B cell (primary cell): ENCODE data around the gene AANAT. TPM values are rescaled to one million over a fixed set of nuclear protein-coding genes. Genes with fewer than 3 reads are reported as not detected.
A peak's percentile ranks its signal among the peaks of the same experiment; 100 is the strongest.

Source experiments
- ATAC-seq: fragments of 200-7000 bp; cut with Tn5 transposase; one replicate; pipeline ENCODE4 v1.10.0; 2021; ENCODE audit warnings: low read depth, mild to moderate bottlenecking, moderate number of reproducible peaks, moderate library complexity
- CTCF ChIA-PET: fragments of 350-600 bp; sonication (Branson Sonifier 250); formaldehyde crosslinking; loops from one replicate; lab custom pipeline; 2021; ENCODE audit warnings: antibody characterized with exemption, inconsistent platforms; lab: Charles Lee
- POLR2A ChIA-PET: fragments of 350-600 bp; sonication (Branson Sonifier 250); formaldehyde crosslinking; loops from one replicate; lab custom pipeline; 2021; ENCODE audit warnings: antibody characterized with exemption; lab: Charles Lee
- DNase-seq: peaks from one replicate; pipeline ENCODE4 v3.0.0; 2013
- H2AFZ ChIP-seq: 2 replicates; pipeline ENCODE4 v1.6.1; 2012; ENCODE audit warnings: mild to moderate bottlenecking, low read depth, low read length; ENCODE audit not compliant: insufficient read depth, poor library complexity, severe bottlenecking
- H3K27ac ChIP-seq, 2 donors: 1 replicate in 1 of 2; 2 replicates in 1 of 2; pipeline ENCODE4 v1.5.1; 2012 to 2013; ENCODE audit warnings: low read length in 2 of 2, mild to moderate bottlenecking in 2 of 2, moderate library complexity in 1 of 2
- H3K27me3 ChIP-seq, 4 experiments: fragments of 200-600 bp in 1 of 4; sonication (generic) in 1 of 4; replicated peaks in 1 of 4; 1 replicate in 2 of 4; 2 replicates in 2 of 4; pipeline versions ENCODE4 v1.6.1 to v1.7.0; 2013 to 2016; ENCODE audit warnings: low read length in 3 of 4, mild to moderate bottlenecking in 2 of 4, mixed read lengths in 1 of 4, moderate library complexity in 1 of 4; ENCODE audit not compliant: insufficient read depth in 4 of 4, control insufficient read depth in 3 of 4; ENCODE audit errors: control extremely low read depth in 1 of 4
- H3K36me3 ChIP-seq, 2 experiments: replicated peaks in 1 of 2; 1 replicate in 1 of 2; 2 replicates in 1 of 2; pipeline versions ENCODE4 v1.6.1 to v1.7.1; 2013; ENCODE audit warnings: low read length in 1 of 2; ENCODE audit not compliant: insufficient read depth in 2 of 2, control insufficient read depth in 1 of 2; ENCODE audit errors: control extremely low read depth in 1 of 2, extremely low read depth in 1 of 2
- H3K4me1 ChIP-seq, 2 donors: fragments of 200-600 bp in 1 of 2; sonication (generic) in 1 of 2; 1 replicate in 1 of 2; 2 replicates in 1 of 2; pipeline versions ENCODE4 v1.5.1 to v1.6.1; 2013 to 2017; ENCODE audit warnings: low read length in 2 of 2; ENCODE audit not compliant: control insufficient read depth in 2 of 2, insufficient read depth in 2 of 2
- H3K4me2 ChIP-seq: replicated peaks from 2 replicates; pipeline ENCODE3; 2012; ENCODE audit warnings: mild to moderate bottlenecking, low read depth, low read length; ENCODE audit not compliant: poor library complexity, severe bottlenecking
- H3K4me3 ChIP-seq, 5 experiments: fragments of 200-600 bp in 1 of 5; sonication (generic) in 1 of 5; 1 replicate in 3 of 5; 2 replicates in 2 of 5; pipeline versions ENCODE4 v1.5.1 to v1.7.0; 2011 to 2016; ENCODE audit warnings: low read length in 4 of 5, mild to moderate bottlenecking in 4 of 5, low read depth in 2 of 5, control low read depth in 1 of 5, moderate library complexity in 1 of 5; ENCODE audit not compliant: insufficient read depth in 1 of 5; ENCODE audit errors: control extremely low read depth in 1 of 5, extremely low read depth in 1 of 5
- H3K79me2 ChIP-seq: fragments of 200-600 bp; sonication (generic); one replicate; pipeline ENCODE4 v1.6.0; 2016; ENCODE audit warnings: low read length; ENCODE audit not compliant: control insufficient read depth, insufficient read depth
- H3K9ac ChIP-seq: fragments of 200-600 bp; sonication (generic); 2 replicates; pipeline ENCODE4 v1.6.1; 2017; ENCODE audit warnings: mild to moderate bottlenecking, low read length, moderate library complexity
- H3K9me3 ChIP-seq, 3 donors: one replicate each; pipeline versions ENCODE4 v1.6.1 to v1.7.1; 2013; ENCODE audit warnings: low read length in 2 of 3; ENCODE audit not compliant: control insufficient read depth in 2 of 3, insufficient read depth in 1 of 3; ENCODE audit errors: control extremely low read depth in 1 of 3
- H4K20me1 ChIP-seq: 2 replicates; pipeline ENCODE4 v1.6.0; 2012; ENCODE audit warnings: mild to moderate bottlenecking, low read length; ENCODE audit not compliant: insufficient read depth, control insufficient read depth, poor library complexity, severe bottlenecking
- H3K27ac Mint-ChIP-seq: one replicate; pipeline ENCODE4 v1.8.0; 2021; ENCODE audit warnings: mixed read lengths
- H3K27me3 Mint-ChIP-seq: one replicate; pipeline ENCODE4 v1.8.0; 2021; ENCODE audit warnings: mixed read lengths
- H3K4me1 Mint-ChIP-seq: one replicate; pipeline ENCODE4 v1.8.0; 2021; ENCODE audit warnings: mixed read lengths
- H3K4me3 Mint-ChIP-seq: one replicate; pipeline ENCODE4 v1.8.0; 2021; ENCODE audit warnings: mixed read lengths
- H3K9me3 Mint-ChIP-seq: one replicate; pipeline ENCODE4 v1.8.0; 2022; ENCODE audit warnings: mixed read lengths; ENCODE audit not compliant: insufficient read depth
- EZH2 ChIP-seq: IDR thresholded peaks from 2 replicates; pipeline ENCODE4 v1.6.1; 2012; ENCODE audit warnings: borderline replicate concordance, low read depth, mild to moderate bottlenecking, moderate library complexity, low read length; ENCODE audit not compliant: insufficient read depth, poor library complexity, severe bottlenecking
- WGBS: methylation state at CpG from one replicate; pipeline ENCODE4 v1.1.5; 2013; ENCODE audit warnings: missing lambda C conversion rate; ENCODE audit not compliant: insufficient coverage; 5-methylcytosine and 5-hydroxymethylcytosine counted together
- intact Hi-C: fragments of 100-400 bp; cut with micrococcal nuclease; formaldehyde crosslinking; loops from one replicate; pipeline ENCODE4 v1.10.0; 2022
- polyA plus RNA-seq: library from polyadenylated mRNA; depleted of rRNA; stranded (reverse); fragments of >200 nt; gene quantifications from 2 replicates; pipeline ENCODE4 v1.2.3, GENCODE V29; 2012
- total RNA-seq, 2 donors: library from RNA; stranded (reverse); fragments of 120-200 nt in 1 of 2; gene quantifications; 1 replicate in 1 of 2; 2 replicates in 1 of 2; pipeline versions ENCODE4 v1.2.3 to v1.2.4, GENCODE V29; 2013 to 2022
- TF ChIP-seq, protein P1 (sequence below): fragments of 200-600 bp; IDR thresholded peaks from one replicate; pipeline ENCODE4 v1.8.0; 2022; ENCODE audit warnings: antibody characterized with exemption, mild to moderate bottlenecking

AANAT gene
- total and polyA plus RNA-seq, 2 donors (not counting 1 experiment from before 2014, with no cell fraction given) = 0.42 to 0.94 TPM

DNA sequence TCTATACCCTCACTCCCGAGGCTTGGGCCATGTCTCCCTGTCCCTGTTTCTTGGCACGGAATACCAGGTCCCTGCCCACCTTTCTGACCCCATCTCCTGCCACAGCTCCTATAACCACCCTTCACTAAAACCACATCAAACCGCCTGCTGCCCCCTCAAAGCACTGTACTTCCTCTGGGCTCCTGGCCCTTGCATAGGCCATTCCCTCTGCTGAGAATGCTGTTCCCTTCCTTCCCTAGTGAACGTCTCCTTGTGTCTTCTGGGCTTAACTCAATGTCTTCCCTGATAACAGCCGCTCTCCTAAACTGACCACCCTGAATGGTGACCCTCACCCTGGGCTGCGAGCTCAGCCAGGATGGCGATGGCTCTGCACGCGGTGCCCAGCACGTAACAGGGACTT is 10.7 kb downstream of the AANAT start:
- no peaks in the 10 kb centered on the region for H3K9me3 ChIP-seq
- no peak overlapping the region for H3K4me3 Mint-ChIP-seq
- no peaks in the 10 kb centered on the region for H3K27me3 ChIP-seq
- 96% methylated on average over 10 of the region's 10 CpGs for WGBS
- peaks cover 0 to 65% of the 10 kb centered on the region in 2 experiments for H3K36me3 ChIP-seq
- ATAC-seq (no peak), DNase-seq (no peak)
- H3K27ac ChIP-seq = peak overlapping the region in 1 of 2 donors; percentile 26
- peak overlapping the region; percentile 74 for H3K4me2 ChIP-seq
- H3K27me3 Mint-ChIP-seq = no peaks in the 10 kb centered on the region
- H3K27ac Mint-ChIP-seq = peak overlapping the region; percentile 77
- H3K4me1 ChIP-seq = peaks cover 35 to 59% of the 10 kb centered on the region in 2 donors
- intact Hi-C loops = no loop called here
- no peak overlapping the region for H3K9ac ChIP-seq
- H3K4me1 Mint-ChIP-seq = peaks cover 50% of the 10 kb centered on the region
- ChIA-PET CTCF (interaction anchor here (0.8 to 6.2 kb wide), 7 partner anchors 11 to 69 kb away, joined by 3 to 39 read pairs (median 3); partner anchors contain the start of gene AANAT), POLR2A (interaction anchor here (0.5 to 23.6 kb wide), 2 partner anchors 20 to 22 kb away, joined by 6 to 478 read pairs; partner anchors contain the start of gene RHBDF2)
- H3K79me2 ChIP-seq = peaks cover 26% of the 10 kb centered on the region
- no peaks in the 10 kb centered on the region for H3K9me3 Mint-ChIP-seq
- no peak for TF ChIP-seq EZH2
- TF ChIP-seq, protein P1, sequence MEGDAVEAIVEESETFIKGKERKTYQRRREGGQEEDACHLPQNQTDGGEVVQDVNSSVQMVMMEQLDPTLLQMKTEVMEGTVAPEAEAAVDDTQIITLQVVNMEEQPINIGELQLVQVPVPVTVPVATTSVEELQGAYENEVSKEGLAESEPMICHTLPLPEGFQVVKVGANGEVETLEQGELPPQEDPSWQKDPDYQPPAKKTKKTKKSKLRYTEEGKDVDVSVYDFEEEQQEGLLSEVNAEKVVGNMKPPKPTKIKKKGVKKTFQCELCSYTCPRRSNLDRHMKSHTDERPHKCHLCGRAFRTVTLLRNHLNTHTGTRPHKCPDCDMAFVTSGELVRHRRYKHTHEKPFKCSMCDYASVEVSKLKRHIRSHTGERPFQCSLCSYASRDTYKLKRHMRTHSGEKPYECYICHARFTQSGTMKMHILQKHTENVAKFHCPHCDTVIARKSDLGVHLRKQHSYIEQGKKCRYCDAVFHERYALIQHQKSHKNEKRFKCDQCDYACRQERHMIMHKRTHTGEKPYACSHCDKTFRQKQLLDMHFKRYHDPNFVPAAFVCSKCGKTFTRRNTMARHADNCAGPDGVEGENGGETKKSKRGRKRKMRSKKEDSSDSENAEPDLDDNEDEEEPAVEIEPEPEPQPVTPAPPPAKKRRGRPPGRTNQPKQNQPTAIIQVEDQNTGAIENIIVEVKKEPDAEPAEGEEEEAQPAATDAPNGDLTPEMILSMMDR = no peak
- no peak overlapping the region for H2AFZ ChIP-seq
- peaks cover 16% of the 10 kb centered on the region for H4K20me1 ChIP-seq
- H3K4me3 ChIP-seq = no peak overlapping the region

DNA sequence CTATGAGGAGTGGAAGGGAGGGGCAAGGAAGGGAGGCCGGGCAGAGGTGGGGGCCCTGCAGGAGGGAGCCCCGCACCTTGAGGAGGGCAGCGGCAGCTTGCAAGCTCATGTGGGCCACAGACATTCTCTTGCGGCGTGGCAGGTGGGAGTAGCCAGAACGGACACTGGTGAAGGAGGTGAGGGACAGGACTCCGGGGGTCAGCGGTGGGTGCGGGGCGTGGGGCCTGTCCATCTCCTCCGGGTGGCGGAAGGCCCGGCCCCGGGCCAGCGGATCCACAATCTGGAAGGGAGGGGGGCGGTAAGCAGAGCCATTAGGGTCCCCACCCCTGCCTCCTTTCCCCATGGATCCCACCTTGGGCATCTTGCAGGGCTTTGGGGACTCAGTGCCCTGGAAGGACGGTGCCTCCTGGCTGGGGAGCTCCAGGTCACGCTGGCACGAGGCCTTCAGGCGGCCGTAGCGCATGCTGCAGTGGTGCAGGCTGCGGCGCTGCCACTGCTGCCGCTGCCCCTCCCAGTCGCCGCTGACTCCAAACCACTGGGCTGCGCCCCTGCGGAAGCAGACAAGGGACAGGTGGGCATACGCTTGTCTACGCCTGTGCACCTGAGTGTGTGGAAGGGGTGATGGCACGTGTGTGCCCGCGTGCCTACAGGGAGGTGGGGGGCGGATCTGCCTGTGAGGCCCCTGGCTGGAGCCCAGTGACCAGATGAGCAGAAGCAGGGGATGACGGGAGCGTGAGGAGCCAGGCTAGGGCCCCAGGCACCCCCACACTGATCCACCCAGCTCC is 11.5 kb downstream of the AANAT start:
- intact Hi-C loops = no loop called here
- H3K9me3 Mint-ChIP-seq = no peaks in the 10 kb centered on the region
- TF ChIP-seq, protein P1 = no peak
- no peak for TF ChIP-seq EZH2
- Histone ChIP-seq H2AFZ (no peak overlapping the region), H3K4me3 (peak overlapping the region in 2 of 5 experiments; percentile 46 to 47), H3K27me3 (no peaks in the 10 kb centered on the region), H3K4me1 (peaks cover 43 to 64% of the 10 kb centered on the region in 2 donors), H3K27ac (peak overlapping the region; percentile 33 to 56), H3K9me3 (no peaks in the 10 kb centered on the region), H3K79me2 (peaks cover 26% of the 10 kb centered on the region), H4K20me1 (peaks cover 12% of the 10 kb centered on the region), H3K4me2 (peak overlapping the region; percentile 74), H3K36me3 (peaks cover 0 to 57% of the 10 kb centered on the region in 2 experiments), H3K9ac (peak overlapping the region; percentile 49)
- H3K27me3 Mint-ChIP-seq = no peaks in the 10 kb centered on the region
- H3K27ac Mint-ChIP-seq = peak overlapping the region; percentile 81
- H3K4me3 Mint-ChIP-seq = peak overlapping the region; percentile 68
- peaks cover 54% of the 10 kb centered on the region for H3K4me1 Mint-ChIP-seq
- ATAC-seq = no peak
- POLR2A ChIA-PET = interaction anchor here (0.5 to 23.6 kb wide), 3 partner anchors 11 to 23 kb away, joined by 5 to 478 read pairs (median 6); partner anchors contain the start of genes AANAT and RHBDF2
- WGBS = 95% methylated on average over 35 of the region's 37 CpGs
- no peak for DNase-seq
- CTCF ChIA-PET = interaction anchor here (0.8 to 6.2 kb wide), 3 partner anchors 12 to 44 kb away, joined by 3 to 39 read pairs (median 4); partner anchors contain the start of gene AANAT
